B cell (primary cell): ENCODE data around the gene CERS1.

Source experiments
- EZH2 ChIP-seq: IDR thresholded peaks from 2 replicates; pipeline ENCODE4 v1.6.1; 2012; ENCODE audit warnings: borderline replicate concordance, low read depth, mild to moderate bottlenecking, moderate library complexity, low read length; ENCODE audit not compliant: insufficient read depth, poor library complexity, severe bottlenecking
- TF ChIP-seq, protein P1 (sequence below): fragments of 200-600 bp; IDR thresholded peaks from one replicate; pipeline ENCODE4 v1.8.0; 2022; ENCODE audit warnings: antibody characterized with exemption, mild to moderate bottlenecking

DNA sequence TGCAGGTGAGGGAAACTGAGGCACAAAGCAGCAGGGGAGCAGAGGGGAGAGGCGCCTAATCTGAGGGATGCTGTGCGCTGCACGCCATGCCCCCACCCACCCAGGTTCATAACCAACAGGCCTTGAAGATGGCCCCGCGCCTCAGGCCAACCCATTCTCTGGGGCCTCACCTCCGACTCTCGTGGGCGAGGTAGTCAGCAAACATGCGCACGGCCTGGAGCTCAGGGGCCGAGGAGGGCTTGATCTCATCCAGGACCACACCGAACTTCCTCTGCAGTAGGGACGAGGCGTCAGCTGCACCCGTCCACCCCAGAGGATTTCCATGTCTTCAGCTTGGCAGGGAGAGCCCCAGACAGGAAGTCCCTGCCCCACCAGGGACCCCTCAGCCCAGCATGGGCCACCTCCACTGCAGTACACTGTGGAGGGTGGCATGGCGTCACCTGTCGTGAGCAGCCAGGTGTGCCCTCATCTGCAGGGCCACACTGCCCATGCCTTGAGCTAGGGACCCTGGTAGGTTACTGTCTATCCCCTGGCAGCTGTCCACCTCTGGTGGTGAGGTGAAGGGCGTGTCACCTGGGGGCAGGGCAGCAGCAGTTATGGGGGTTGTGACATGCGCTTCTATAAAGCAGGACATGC, 15.0 kb upstream of the CERS1 start:
- TF ChIP-seq, protein P1, sequence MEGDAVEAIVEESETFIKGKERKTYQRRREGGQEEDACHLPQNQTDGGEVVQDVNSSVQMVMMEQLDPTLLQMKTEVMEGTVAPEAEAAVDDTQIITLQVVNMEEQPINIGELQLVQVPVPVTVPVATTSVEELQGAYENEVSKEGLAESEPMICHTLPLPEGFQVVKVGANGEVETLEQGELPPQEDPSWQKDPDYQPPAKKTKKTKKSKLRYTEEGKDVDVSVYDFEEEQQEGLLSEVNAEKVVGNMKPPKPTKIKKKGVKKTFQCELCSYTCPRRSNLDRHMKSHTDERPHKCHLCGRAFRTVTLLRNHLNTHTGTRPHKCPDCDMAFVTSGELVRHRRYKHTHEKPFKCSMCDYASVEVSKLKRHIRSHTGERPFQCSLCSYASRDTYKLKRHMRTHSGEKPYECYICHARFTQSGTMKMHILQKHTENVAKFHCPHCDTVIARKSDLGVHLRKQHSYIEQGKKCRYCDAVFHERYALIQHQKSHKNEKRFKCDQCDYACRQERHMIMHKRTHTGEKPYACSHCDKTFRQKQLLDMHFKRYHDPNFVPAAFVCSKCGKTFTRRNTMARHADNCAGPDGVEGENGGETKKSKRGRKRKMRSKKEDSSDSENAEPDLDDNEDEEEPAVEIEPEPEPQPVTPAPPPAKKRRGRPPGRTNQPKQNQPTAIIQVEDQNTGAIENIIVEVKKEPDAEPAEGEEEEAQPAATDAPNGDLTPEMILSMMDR: no peak
- TF ChIP-seq EZH2: no peak
